ENCODE measurements around the gene MARVELD1.

MARVELD1 gene

DNA sequence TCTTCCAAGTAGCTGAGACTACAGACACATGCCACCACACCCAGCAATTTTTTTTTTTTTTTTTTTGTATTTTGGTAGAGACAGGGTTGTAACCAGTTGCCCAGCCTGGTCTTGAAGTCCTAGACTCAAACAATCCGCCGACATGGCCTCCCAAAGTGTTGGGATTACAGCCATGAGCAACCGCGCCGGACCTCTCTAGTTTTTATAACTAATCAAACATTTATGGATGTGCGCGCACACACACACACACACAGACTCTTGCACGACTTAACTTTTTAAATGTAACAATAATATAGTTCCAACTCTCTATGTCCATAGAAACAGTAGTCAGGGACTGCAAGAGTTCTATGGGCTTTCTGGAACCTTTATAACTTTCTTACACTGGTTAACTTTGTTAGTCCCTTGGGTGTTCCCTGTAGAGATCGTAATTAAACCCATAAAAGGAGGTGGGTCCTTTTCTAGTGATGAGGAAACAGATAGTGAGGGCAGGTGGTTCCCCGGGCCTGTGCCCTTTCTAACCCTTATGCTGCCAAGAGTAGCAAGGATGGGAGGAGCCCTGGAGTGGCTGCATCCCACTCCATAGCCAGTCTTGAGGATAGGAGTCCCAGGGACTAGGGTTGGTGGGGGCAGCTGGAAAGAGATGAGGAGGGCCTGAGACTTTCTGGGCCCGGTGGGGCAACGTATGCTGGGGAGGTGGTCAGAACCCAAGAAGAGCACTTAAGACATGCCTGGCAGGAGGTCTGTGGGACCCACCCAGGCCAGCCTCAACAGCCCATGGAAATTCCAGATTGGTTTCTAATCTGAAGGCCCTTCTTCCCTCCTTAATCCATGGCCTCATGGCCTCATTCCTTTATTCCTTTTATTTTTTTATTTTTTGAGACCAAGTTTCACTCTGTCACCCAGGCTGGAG lies 8.6 kb downstream of the MARVELD1 start:
- DNase-seq (ENCODE audit: low read depth in 2 of 2): no peak

DNA sequence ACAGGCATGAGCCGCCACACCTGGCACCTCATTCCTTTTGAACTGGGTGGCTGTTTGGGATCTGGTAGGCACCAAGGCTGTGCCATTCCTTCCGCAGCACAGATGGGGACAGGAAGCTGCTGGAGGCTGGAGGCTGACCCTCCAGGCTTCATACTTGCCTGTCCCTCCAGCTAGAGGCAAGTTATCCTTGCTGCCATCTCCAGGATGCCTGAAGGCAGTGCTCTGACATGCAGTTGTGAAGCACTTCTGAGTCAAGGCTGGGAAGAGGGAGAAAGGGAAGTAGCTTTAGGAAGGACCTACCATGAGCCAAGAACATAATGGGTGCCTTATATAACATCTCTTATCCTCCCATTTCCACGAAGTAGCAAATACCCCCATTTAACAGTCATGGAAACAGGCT lies 9.5 kb downstream of the MARVELD1 start:
- no peak for DNase-seq (ENCODE audit: low read depth in 2 of 2)

DNA sequence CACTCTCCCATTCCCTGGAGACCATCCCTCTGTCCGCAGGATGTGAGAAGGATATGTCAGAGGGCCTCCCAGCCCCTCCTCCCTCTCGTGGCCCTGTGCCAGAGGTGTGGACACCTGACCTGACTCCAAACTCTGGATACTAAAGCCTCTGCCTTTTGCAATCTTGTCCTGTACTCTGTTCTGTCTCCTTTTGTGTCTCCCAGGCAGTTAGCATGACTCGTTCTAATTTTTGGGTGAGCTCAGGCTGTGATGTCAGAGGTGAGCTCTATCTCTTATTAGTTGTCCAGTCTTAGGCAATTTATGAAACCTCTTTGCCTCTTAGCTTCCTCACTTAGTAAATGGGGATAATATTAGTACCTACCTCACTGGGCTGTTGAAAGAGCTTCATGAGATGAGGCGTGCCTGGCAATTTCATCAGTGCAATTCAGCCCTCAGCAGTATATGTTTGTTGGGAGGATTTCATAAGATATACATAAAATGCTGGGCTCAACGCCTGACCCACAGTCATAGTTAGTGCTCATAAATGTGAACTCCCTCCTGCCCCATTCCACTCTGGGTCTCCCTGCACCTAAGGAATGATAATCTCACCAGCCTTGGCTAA lies 10.9 kb downstream of the MARVELD1 start:
- no peak for DNase-seq (ENCODE audit: low read depth in 2 of 2)

DNA sequence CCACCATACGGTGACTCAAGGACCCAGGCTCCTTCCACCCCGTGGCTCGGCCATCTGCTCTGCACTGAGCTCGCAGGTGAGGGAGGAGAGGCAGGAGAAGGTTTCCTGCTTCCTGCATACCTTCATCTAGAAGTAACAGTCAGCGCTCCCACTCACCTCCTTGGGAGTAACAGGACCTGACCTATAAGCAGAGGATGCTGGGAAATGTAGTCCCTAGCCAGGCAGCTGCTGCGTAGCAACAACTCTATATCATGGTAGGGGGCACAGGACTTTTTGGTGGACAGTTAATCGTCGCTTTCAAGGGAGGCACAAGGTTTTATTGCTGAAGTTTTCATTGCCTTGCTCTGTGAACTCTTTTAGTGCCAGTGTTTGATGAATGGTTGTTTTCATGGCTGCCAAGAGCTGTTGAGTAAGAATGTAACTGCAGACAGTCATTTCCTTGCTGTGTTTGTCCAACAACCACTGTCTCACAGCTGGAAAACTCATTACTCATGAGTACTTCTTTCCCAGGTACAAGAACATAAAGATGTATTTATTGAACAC lies 13.2 kb downstream of the MARVELD1 start:
- DNase-seq (ENCODE audit: low read depth in 2 of 2): no peak

DNA sequence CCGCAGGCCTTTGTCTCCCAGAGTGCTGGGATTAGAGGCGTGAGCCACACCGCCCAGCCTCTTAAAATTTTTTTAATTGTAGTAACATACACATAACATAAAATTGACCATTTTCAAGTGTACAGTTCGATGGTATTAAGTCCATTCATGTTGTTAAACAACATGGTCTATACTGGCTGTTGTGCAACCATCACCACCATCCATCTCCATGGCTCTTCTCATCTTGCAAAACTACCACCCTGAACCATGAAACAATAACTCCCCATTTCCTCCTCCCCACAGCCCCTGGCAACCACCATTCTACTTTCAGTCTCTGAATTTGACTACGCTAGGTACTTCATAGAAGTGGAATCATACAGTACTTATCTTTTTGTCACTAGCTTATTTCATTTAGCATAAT lies 15.5 kb downstream of the MARVELD1 start:
- no peak for DNase-seq (ENCODE audit: low read depth in 2 of 2)

DNA sequence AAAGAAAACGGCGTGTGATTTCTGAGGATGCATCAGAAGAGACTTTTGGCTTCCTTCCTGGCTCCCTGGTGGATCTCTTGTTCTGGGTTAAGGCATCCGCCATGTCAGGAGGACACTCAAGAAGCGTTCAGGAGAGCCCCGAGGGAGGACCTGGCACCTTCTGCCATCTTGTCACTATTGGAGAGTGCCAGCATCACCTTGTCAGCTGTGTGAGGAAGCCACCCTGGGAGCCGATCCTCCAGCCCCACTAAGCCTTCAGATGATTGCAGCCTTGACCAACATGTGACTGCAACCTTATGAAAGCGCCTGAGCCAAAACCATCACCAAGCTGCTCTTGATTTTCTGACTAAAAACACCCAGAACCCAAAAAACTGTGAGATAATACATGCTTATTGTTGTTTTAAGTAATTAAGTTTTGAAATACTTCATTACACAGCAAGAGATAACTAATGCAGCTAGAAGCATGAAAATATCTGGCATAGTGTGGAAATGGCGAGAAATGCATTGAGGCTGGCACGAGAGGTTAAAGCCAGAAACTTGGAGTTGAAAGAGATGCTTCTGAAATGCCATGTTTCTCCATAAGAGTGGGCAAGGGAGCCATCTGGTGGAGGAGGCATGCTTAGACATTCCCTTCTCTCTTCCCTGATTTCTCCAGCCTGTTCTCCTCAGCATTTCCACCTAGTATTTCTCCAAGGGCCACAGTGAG lies 18.0 kb downstream of the MARVELD1 start:
- peak in 1 of 2 donors; percentile 18 for DNase-seq (ENCODE audit: low read depth in 2 of 2)

DNA sequence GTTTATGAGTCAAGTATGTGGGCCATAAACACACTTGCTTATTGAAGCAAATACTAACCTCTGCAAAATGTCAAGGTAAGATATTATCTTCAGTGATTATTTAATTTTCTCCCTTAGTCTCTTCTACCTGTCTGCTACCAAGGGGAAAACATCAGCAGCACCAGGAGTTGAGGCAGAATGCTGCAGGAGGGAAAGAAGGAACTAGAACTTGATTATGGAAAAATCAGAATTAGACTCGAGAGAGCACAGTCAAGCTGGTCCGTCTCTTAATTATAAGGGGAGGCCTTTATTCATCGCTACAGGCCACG lies 18.5 kb downstream of the MARVELD1 start:
- DNase-seq (ENCODE audit: low read depth in 2 of 2): no peak

DNA sequence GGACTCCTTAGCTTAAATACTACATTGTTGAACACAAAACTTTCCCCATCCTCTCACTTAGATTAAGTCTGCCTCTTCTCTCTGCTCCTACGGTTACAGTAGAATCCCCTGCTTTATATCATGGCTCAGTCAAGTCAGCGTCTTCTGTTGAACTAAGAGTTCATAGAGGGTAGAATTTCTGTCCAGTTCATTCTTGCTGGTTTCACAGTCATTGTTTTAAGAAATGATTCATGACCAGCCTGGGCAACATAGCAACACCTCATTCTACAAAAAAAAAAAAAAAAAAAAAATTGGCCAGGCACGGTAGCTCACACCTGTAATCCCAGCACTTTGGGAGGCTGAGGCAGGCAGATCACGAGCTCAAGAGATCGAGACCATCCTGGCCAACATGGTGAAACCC lies 19.7 kb downstream of the MARVELD1 start:
- no peak for DNase-seq (ENCODE audit: low read depth in 2 of 2)

DNA sequence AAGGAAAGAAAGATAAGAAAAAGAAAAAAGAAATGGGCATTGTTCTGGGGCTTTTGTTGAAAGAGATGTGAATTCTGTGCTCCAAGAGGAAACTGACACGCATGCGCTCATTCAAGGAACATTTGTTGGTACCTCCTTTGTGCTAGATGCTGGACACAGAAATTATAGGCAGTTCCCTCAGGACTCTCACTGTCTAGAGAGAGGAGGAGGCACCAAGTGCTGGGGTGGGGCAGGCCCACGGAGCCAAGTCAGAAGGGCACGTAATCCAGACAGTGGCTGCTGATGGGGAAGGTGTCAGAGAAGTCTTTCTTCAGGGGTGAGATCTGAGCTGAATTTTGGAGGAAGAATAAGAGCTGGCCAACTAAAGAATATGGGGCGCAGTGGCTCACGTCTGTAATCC lies 20.5 kb downstream of the MARVELD1 start:
- no peak for DNase-seq (ENCODE audit: low read depth in 2 of 2)

DNA sequence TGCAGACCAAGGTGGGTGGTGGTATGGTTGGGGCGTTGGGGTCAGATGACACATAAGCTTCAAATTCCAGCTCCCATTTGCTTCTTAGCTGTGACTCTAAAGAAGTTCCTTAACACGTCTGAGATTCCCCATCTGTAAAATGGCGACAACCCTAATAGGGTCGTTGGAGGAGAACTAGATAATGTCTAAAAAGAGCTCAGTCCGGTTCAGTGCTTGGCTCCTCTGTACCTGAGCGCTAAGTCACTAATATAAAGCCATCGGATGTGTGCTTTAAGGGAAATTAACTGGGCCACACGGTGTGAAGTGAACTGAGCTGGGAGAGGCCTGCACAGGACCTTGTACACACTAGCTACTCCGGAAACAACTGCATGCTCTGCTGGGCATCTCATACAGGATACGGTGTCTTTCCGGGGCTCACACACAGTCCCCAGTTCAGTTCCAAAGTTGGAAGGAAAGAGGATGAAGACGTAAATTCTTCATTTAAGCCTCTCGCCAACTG lies 22.9 kb downstream of the MARVELD1 start:
- DNase-seq (ENCODE audit: low read depth in 2 of 2): no peak

DNA sequence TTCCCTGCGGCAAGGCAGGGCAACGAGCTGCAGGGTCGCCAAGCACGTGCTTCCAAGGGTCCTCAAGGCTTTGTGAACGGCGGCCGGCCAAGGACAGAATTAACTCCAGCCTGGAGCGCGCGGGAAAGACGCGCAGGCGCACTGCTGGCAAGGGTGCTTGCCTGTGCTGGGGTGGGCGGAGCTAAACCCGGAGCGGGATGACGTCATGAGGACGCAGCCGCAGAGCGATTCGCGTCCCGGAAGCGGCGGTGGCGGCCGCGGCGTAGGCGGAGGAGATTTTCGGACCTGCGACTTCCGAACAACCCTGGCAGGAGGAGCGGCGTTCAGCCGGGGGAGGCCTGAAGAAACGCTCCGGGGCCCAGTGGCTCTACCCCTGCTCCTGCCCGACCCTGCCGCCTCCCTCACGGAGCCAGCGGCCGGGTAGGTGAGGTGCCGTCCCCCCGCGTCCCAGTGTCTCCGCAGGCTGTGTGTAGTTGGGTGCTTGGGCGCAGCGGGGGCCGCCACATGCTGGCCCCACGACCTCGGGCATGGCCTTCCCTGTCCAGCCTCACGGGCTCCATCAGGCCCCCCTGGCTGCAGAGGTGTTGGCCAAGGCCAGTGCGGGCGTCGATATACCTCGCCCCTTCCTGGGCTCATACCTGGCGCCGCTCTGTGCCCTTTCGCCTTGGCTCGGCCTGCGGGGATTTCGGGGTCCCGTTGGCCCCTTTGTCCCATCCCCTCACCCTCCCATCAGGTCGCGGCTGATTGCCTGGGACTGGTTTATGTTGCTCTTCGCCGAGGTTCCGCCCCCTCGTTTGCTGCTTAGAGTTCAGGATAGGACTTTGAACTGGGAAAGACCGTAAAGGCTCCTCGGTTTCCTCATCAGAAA lies 23.6 kb downstream of the MARVELD1 start, which contains the start of gene ZFYVE27:
TSS of gene ZFYVE27 (plus strand) at position 227 of the 868 bp plus-strand sequence. CDS start 1,350 bp downstream, outside the sequence.
- peak; percentile 86 to 95 for DNase-seq (ENCODE audit: low read depth in 2 of 2)

DNA sequence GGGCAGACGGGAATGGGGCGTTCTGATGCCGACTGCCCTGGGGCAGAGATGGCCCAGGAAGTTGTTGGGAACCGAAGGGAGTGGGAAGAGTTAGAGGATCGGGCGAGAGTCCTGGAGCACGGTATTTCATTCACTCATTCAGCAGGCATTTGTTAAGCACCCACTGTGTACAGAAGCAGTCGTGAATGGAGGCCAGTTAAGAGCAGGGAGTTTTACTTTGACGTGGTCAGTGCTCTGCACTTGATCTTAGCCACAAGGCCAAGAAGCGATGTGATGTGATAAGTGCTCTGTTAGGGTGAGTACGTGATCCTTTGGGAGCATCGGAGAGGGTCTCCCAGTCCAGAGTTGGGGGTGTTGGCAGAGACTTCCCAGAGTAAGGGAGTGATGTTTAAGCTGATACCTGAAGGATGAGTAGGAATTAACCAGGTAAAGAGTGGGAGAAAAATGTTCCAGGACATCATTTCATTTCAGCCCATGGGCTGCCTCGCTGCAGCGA lies 24.3 kb downstream of the MARVELD1 start:
- DNase-seq (ENCODE audit: low read depth in 2 of 2): no peak

DNA sequence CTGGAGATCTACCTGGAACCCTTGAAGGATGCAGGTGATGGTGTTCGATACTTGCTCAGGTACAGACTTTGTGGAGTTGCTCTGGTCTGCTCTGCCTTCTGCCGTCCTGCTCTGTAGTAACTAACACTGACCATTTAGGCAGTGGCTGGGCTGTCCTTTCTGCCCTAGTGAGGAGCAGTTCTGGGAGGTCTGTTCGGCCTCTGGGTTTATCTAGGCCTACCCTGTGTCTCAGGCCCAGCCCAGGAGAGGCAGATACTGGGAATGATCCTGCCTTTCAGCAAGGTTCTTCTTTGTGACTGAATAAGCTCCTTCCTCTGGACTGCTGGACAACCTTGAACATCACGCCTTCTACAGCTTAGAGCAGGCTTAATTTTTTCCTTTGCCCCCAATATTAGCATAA lies 25.1 kb downstream of the MARVELD1 start:
- DNase-seq (ENCODE audit: low read depth in 2 of 2): no peak

DNA sequence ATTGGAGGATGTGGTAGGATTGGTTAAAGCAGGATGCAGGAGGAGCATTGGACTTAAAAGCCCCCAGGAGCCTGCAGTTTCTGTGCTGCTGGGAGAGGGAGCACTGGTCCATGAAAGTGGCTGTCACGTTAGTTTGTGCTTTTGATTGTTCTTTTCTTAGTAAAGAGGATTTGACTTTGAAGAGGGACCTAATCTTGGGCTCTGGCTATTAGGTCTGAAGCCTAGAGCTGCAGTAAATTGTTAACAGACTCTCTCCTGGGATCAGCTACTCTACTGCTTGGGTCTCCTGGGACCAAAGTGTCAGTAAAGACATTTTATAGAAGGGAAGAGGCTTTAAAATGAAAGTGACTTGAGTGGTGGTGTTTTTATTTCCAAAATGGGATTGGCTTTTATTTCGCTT lies 27.1 kb downstream of the MARVELD1 start:
- no peak for DNase-seq (ENCODE audit: low read depth in 2 of 2)

DNA sequence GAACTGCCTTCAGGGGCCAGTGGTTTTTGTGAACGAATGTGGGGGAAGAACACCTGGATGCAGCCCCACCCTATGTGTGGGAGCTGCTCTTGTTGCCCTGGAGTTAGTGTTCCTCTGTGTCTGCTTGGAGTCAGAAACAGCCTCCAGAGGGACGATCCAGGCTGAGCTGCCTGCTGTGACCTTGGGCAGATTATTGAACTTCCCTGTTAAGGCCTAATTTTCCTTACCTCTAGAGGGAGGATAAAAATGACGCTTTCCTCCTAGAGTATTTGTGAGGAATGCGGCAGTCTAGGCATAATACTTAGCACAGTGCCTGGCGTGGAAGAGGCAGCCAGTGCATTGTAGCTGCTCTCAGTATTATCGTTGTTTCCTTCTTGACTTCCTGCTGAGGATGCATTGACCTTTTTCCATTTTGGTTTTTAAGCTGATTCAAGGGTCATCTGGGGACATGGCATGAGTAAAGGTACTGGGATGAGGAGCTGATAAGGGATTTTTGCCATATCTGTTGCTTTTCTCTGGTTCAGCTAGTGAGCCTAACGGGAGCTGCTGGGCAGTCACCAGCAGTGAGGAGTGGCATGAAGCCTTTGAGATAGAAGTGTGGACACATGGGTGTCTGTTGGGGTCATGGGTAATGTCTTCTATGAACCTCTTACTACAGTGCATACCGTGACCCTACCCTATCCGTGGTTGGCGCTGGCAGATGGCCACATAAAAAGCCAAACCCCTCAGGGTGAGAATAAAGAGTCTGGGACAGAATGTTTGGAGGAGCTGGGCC lies 29.8 kb downstream of the MARVELD1 start:
- no peak for DNase-seq (ENCODE audit: low read depth in 2 of 2)

DNA sequence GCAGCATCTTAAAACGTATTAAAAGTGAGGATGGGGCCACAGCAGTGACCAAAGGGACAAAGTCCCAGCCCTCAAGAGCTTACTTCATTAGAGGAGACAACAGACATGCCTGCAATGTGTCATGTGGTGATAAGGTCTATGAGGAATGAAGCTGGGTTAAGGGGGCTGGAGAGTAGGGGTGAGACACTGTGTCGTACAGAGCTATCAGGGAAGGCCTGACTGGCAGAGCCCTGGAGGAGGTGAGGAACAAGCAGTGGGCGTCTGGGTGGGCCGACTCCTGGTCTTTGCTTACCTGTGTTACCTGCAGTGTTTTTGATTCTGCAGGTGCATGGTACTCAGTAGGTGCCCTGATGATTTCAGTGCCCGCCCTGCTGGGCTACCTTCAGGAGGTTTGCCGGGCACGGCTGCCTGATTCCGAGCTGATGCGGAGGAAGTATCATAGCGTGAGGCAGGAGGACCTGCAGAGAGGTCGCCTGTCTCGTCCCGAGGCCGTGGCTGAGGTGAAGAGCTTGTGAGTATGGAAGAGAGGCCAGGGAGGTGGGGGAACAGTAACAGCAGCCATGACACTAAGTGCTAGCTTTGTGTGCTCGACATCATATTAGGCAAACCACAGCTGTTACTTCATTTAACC lies 31.0 kb downstream of the MARVELD1 start:
- no peak for DNase-seq (ENCODE audit: low read depth in 2 of 2)

DNA sequence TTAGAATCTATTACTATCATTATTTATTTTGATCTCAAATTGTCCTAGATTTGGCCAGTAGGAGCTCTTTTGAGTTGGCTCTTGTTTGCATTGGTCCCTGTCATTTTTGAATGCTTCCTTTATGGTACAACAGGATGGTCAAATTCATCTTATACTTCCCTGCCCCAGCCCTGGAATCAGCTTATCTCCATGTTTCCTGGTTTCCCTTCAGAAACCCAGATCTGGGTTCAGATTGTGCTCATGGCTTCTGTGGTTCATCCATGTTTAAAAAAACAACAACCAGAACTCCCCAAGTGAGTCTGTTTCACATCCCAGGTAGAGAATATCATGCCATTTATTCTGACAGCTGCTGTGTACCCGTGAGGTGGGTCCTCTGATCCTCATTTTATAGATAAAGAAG lies 34.0 kb downstream of the MARVELD1 start:
- no peak for DNase-seq (ENCODE audit: low read depth in 2 of 2)

DNA sequence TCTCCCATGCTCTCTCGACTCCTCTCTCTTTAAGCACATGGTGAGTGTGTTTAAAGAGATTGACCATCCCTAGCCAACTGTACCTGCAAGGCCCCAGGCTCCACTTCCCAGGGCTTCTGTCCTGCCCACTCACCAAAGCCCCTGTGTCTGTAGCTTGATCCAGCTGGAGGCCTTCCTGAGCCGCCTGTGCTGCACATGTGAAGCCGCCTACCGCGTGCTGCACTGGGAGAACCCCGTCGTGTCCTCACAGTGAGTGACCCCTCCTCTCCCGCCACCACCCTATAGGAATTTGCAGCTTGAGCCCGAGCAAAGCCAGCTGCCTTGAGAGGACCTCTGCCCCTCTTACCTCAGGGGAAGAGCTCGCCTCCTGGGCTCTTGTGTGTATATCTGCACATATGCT lies 34.6 kb downstream of the MARVELD1 start:
- no peak for DNase-seq (ENCODE audit: low read depth in 2 of 2)

DNA sequence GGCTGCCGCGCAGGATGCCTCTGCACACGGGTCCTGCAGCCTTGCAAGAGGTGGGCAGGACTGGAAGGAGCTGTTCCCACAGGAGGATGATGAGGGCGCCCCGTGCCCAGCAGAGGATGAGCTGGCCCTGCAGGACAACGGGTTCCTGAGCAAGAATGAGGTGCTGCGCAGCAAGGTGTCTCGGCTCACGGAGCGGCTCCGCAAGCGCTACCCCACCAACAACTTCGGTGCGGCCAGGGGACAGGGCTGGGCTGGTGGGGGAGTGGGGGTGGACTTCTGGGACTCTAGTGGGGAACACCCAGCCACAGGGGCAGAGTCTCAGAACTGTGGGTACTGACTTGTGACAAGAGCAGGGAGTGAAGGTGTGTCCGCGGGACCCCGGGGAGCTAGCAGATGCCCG lies 39.4 kb downstream of the MARVELD1 start:
- no peak for DNase-seq (ENCODE audit: low read depth in 2 of 2)

DNA sequence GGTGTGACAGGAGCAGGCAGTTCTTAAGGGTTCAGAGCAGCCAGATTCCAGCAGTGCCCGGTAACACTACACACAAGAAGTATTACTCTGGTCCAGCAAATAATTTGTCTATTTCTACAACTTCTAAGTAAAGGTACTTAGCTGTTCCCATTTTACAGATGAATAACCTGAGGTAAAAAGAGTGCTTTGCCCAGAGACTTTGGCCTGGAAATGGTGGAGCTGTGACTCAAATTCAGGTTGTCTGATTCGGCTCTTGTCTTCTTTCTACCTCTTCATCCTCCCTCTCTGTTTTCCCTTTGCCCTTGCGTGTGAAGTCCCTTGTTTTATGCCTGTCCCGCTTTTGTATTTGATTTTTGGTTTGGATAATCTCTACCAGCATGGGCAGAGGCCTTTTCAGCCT lies 41.2 kb downstream of the MARVELD1 start:
- DNase-seq (ENCODE audit: low read depth in 2 of 2): no peak

Data from activated CD8-positive, alpha-beta memory T cell treated with anti-CD3 and anti-CD28 coated beads for 4 hours (primary cell).